Activated CD8-positive, alpha-beta T cell treated with anti-CD3 and anti-CD28 coated beads for 36 hours (primary cell): ENCODE results near the gene KBTBD3. TPM values are rescaled to one million over a fixed set of nuclear protein-coding genes. Genes with fewer than 3 reads are reported as not detected.
A peak's percentile ranks its signal among the peaks of the same experiment; 100 is the strongest.

Source experiments
- ATAC-seq: fragments of 200-7000 bp; cut with Tn5 transposase; one replicate; pipeline ENCODE4 v1.10.0; 2021; ENCODE audit warnings: mild to moderate bottlenecking, moderate library complexity
- CTCF ChIA-PET: fragments of 350-600 bp; sonication (Branson Sonifier 250); formaldehyde crosslinking; loops from one replicate; lab custom pipeline; 2021; ENCODE audit warnings: antibody characterized with exemption; lab: Charles Lee
- POLR2A ChIA-PET: fragments of 350-600 bp; sonication (Branson Sonifier 250); formaldehyde crosslinking; loops from one replicate; lab custom pipeline; 2021; ENCODE audit warnings: antibody characterized with exemption; lab: Charles Lee
- DNase-seq: peaks from one replicate; pipeline ENCODE4 v3.0.0-alpha.2; 2020
- H3K27ac Mint-ChIP-seq: one replicate; pipeline ENCODE4 v1.8.0; 2021; ENCODE audit warnings: mild to moderate bottlenecking, mixed read lengths
- H3K27me3 Mint-ChIP-seq: one replicate; pipeline ENCODE4 v1.8.0; 2021; ENCODE audit warnings: mixed read lengths
- H3K36me3 Mint-ChIP-seq: one replicate; pipeline ENCODE4 v1.8.0; 2021; ENCODE audit warnings: low read depth, mixed read lengths
- H3K4me1 Mint-ChIP-seq: one replicate; pipeline ENCODE4 v1.8.0; 2021; ENCODE audit warnings: low read depth, mixed read lengths
- H3K4me3 Mint-ChIP-seq: one replicate; pipeline ENCODE4 v1.8.0; 2021; ENCODE audit warnings: mild to moderate bottlenecking, moderate library complexity, mixed read lengths
- H3K9me3 Mint-ChIP-seq: one replicate; pipeline ENCODE4 v1.8.0; 2021; ENCODE audit warnings: mixed read lengths
- intact Hi-C: fragments of 100-400 bp; cut with micrococcal nuclease; formaldehyde crosslinking; loops from one replicate; pipeline ENCODE4 v1.10.0; 2022
- total RNA-seq, 2 experiments: library from RNA; stranded (reverse); gene quantifications; one replicate each; pipeline ENCODE4 v1.2.3, GENCODE V29; 2021
- TF ChIP-seq, protein P1 (sequence below): fragments of 200-600 bp; IDR thresholded peaks from one replicate; pipeline ENCODE4 v1.8.0; 2022; ENCODE audit warnings: antibody characterized with exemption, mild to moderate bottlenecking

The KBTBD3 gene
- total RNA-seq, 2 experiments from 2014 or later = 10.2 to 11.2 TPM

- intact Hi-C loops = no loop called here
- DNase-seq (no peak), ATAC-seq (no peak)
- no peaks in the 10 kb centered on the region for H3K27me3 Mint-ChIP-seq
- H3K36me3 Mint-ChIP-seq = peaks cover 15% of the 10 kb centered on the region
- ChIA-PET POLR2A (no interaction called here), CTCF (no interaction called here)
- no peak overlapping the region for H3K4me3 Mint-ChIP-seq
- peaks cover 4% of the 10 kb centered on the region for H3K9me3 Mint-ChIP-seq
- H3K27ac Mint-ChIP-seq = no peak overlapping the region
- no peaks in the 10 kb centered on the region for H3K4me1 Mint-ChIP-seq
- TF ChIP-seq, protein P1, sequence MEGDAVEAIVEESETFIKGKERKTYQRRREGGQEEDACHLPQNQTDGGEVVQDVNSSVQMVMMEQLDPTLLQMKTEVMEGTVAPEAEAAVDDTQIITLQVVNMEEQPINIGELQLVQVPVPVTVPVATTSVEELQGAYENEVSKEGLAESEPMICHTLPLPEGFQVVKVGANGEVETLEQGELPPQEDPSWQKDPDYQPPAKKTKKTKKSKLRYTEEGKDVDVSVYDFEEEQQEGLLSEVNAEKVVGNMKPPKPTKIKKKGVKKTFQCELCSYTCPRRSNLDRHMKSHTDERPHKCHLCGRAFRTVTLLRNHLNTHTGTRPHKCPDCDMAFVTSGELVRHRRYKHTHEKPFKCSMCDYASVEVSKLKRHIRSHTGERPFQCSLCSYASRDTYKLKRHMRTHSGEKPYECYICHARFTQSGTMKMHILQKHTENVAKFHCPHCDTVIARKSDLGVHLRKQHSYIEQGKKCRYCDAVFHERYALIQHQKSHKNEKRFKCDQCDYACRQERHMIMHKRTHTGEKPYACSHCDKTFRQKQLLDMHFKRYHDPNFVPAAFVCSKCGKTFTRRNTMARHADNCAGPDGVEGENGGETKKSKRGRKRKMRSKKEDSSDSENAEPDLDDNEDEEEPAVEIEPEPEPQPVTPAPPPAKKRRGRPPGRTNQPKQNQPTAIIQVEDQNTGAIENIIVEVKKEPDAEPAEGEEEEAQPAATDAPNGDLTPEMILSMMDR = no peak
Observed at GRCh38 chr11:106101370-106101769, 24.2 kb upstream of the KBTBD3 start.

GRCh38 chr11:106098893-106099553, 21.9 kb upstream of the KBTBD3 start:
- ATAC-seq = no peak
- DNase-seq = no peak
- intact Hi-C loops = no loop called here
- CTCF ChIA-PET = interaction anchor here (0.9 to 1.6 kb wide), 2 partner anchors 12 to 27 kb away, joined by 3 to 7 read pairs; no protein-coding TSS in a partner anchor
- H3K36me3 Mint-ChIP-seq = peaks cover 25% of the 10 kb centered on the region
- H3K9me3 Mint-ChIP-seq = peaks cover 4% of the 10 kb centered on the region
- no peaks in the 10 kb centered on the region for H3K27me3 Mint-ChIP-seq
- TF ChIP-seq, protein P1 = no peak
- H3K27ac Mint-ChIP-seq = no peak overlapping the region
- H3K4me1 Mint-ChIP-seq = no peaks in the 10 kb centered on the region
- H3K4me3 Mint-ChIP-seq = no peak overlapping the region
- POLR2A ChIA-PET = interaction anchor here (0.6 kb wide), 1 partner anchor 1460 kb away, joined by 3 read pairs; no protein-coding TSS in a partner anchor

- intact Hi-C loops = no loop called here
- peak overlapping the region; percentile 70 for H3K27ac Mint-ChIP-seq
Observed at GRCh38 chr11:106092446-106092845, 15.3 kb upstream of the KBTBD3 start.

GRCh38 chr11:106091480-106092123, 14.5 kb upstream of the KBTBD3 start:
- peak overlapping the region; percentile 70 for H3K27ac Mint-ChIP-seq
- DNase-seq (peak; percentile 37), ATAC-seq (peak; percentile 97)
- POLR2A ChIA-PET = no interaction called here
- CTCF ChIA-PET = interaction anchor here (0.8 to 1.6 kb wide), 8 partner anchors 8 to 228 kb away, joined by 3 to 4 read pairs (median 3); partner anchors contain the start of genes AASDHPPT and KBTBD3
- H3K36me3 Mint-ChIP-seq = peaks cover 33% of the 10 kb centered on the region
- H3K9me3 Mint-ChIP-seq = no peaks in the 10 kb centered on the region
- H3K4me3 Mint-ChIP-seq = no peak overlapping the region
- H3K27me3 Mint-ChIP-seq = no peaks in the 10 kb centered on the region
- TF ChIP-seq, protein P1 = no peak
- intact Hi-C loops = no loop called here
- peaks cover 43% of the 10 kb centered on the region for H3K4me1 Mint-ChIP-seq

More at GRCh38 chr11:106092446-106092845, 15.3 kb upstream of the KBTBD3 start:
- ChIA-PET POLR2A (no interaction called here), CTCF (interaction anchor here (1.1 kb wide), 1 partner anchor 41 kb away, joined by 3 read pairs; no protein-coding TSS in a partner anchor)
- Mint-ChIP-seq H3K4me3 (no peak overlapping the region), H3K27me3 (no peaks in the 10 kb centered on the region), H3K36me3 (peaks cover 39% of the 10 kb centered on the region), H3K4me1 (peaks cover 39% of the 10 kb centered on the region), H3K9me3 (no peaks in the 10 kb centered on the region)
- no peak for DNase-seq
- TF ChIP-seq, protein P1 = no peak
- no peak for ATAC-seq

DNA sequence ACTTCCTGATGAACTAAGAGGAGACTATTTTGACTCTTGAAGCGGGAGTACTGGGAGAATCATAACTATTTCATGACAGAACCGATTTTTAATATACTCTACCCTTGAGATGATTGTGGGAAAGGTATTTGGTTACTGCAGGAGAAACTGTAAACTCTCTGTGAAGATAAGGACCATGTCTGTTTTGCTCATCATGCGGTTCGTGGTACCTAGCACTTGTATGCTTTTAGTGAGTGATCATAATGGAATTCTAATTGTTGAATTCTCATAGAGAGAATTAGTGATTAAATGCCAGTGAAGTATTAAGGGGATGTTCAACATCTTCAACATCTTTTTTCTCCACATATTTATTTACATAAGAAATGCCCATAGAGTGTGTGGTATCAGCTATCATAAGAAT, 11.7 kb upstream of the KBTBD3 start:
- ATAC-seq = no peak
- intact Hi-C loops = no loop called here
- ChIA-PET POLR2A (no interaction called here), CTCF (no interaction called here)
- TF ChIP-seq, protein P1 = no peak
- no peak overlapping the region for H3K27ac Mint-ChIP-seq
- no peak for DNase-seq
- peaks cover 25% of the 10 kb centered on the region for H3K36me3 Mint-ChIP-seq
- no peaks in the 10 kb centered on the region for H3K27me3 Mint-ChIP-seq
- H3K4me3 Mint-ChIP-seq = no peak overlapping the region
- H3K4me1 Mint-ChIP-seq = peaks cover 59% of the 10 kb centered on the region
- H3K9me3 Mint-ChIP-seq = no peaks in the 10 kb centered on the region
